Endothelial cell of umbilical vein (primary cell): ENCODE measurements around the gene AMDHD2. TPM values are rescaled to one million over a fixed set of nuclear protein-coding genes. Genes with fewer than 3 reads are reported as not detected.

Source experiments
- BruUV-seq: library from RNA; stranded (reverse); fragments of 400-500 nt; replicated peaks from 2 replicates; lab custom pipeline; 2021; lab: Mats Ljungman, UMichigan
- CTCF ChIA-PET: fragments of 300-600, 350-600 bp; sonication (Branson Sonifier 250); formaldehyde crosslinking; loops from one replicate; lab custom pipeline; 2021; ENCODE audit warnings: antibody characterized with exemption, inconsistent platforms; lab: Charles Lee
- POLR2A ChIA-PET: fragments of 300-600, 350-600 bp; sonication (Branson Sonifier 250); formaldehyde crosslinking; loops from one replicate; lab custom pipeline; 2021; ENCODE audit warnings: antibody characterized with exemption, inconsistent platforms; lab: Charles Lee
- DNase-seq: peaks from one replicate; pipeline ENCODE4 v3.0.0-alpha.2; 2011; ENCODE audit warnings: low read depth, low spot score
- FAIRE-seq: peaks from 2 replicates; lab custom pipeline; 2011; peaks lifted over from hg19 to GRCh38; lab: Jason Lieb, UNC
- H2AFZ ChIP-seq: 2 replicates; pipeline ENCODE4 v1.6.0; 2012; ENCODE audit warnings: low read depth, low read length, control low read depth, inconsistent platforms
- H3K27ac ChIP-seq: 2 replicates; pipeline ENCODE4 v1.5.1; 2011; ENCODE audit warnings: low read depth, mild to moderate bottlenecking, control low read depth, low read length, moderate library complexity; ENCODE audit not compliant: insufficient read depth
- H3K27me3 ChIP-seq, 2 experiments: 2 replicates each; pipeline versions ENCODE4 v1.6.0 to v1.6.1; 2011; ENCODE audit warnings: low read length in 2 of 2, mixed read lengths in 1 of 2; ENCODE audit not compliant: control insufficient read depth in 2 of 2, insufficient read depth in 2 of 2
- H3K36me3 ChIP-seq, 2 experiments: 2 replicates in 1 of 2; 3 replicates in 1 of 2; pipeline ENCODE4 v1.5.1; 2011; ENCODE audit warnings: low read length in 2 of 2, mild to moderate bottlenecking in 1 of 2, moderate library complexity in 1 of 2; ENCODE audit not compliant: control insufficient read depth in 2 of 2, insufficient read depth in 2 of 2; ENCODE audit errors: extremely low read depth in 1 of 2
- H3K4me1 ChIP-seq: 3 replicates; pipeline ENCODE4 v1.5.1; 2011; ENCODE audit warnings: mild to moderate bottlenecking, low read length; ENCODE audit not compliant: control insufficient read depth, insufficient read depth; ENCODE audit errors: extremely low read depth
- H3K4me2 ChIP-seq: 2 replicates; pipeline ENCODE4 v1.6.1; 2011; ENCODE audit warnings: low read length, control low read depth, mixed read lengths; ENCODE audit not compliant: insufficient read depth
- H3K4me3 ChIP-seq, 3 experiments: fragments of 200-600 bp in 1 of 3; sonication (generic), shearing (Covaris generic) in 1 of 3; replicated peaks in 1 of 3; 2 replicates each; pipeline ENCODE4 v1.5.1; 2011 to 2016; ENCODE audit warnings: control low read depth in 3 of 3, low read length in 3 of 3, mild to moderate bottlenecking in 2 of 3, inconsistent platforms in 1 of 3, low read depth in 1 of 3, moderate library complexity in 1 of 3; ENCODE audit not compliant: insufficient read depth in 1 of 3
- H3K79me2 ChIP-seq: 2 replicates; pipeline ENCODE4 v1.6.0; 2012; ENCODE audit warnings: low read length, inconsistent platforms; ENCODE audit not compliant: control insufficient read depth, insufficient read depth
- H3K9ac ChIP-seq: replicated peaks from 2 replicates; pipeline ENCODE3; 2011; ENCODE audit warnings: low read length, control low read depth; ENCODE audit not compliant: insufficient read depth; ENCODE audit errors: extremely low read depth
- H3K9me1 ChIP-seq: replicated peaks from 3 replicates; pipeline ENCODE4 v1.6.0; 2011; ENCODE audit warnings: mild to moderate bottlenecking, low read length; ENCODE audit not compliant: control insufficient read depth, insufficient read depth; ENCODE audit errors: extremely low read depth
- H3K9me3 ChIP-seq: replicated peaks from 2 replicates; pipeline ENCODE4 v1.5.1; 2012; ENCODE audit warnings: low read length, inconsistent platforms; ENCODE audit not compliant: control insufficient read depth, insufficient read depth
- H4K20me1 ChIP-seq: replicated peaks from 2 replicates; pipeline ENCODE3; 2011; ENCODE audit warnings: mild to moderate bottlenecking, low read length; ENCODE audit not compliant: control insufficient read depth, insufficient read depth; ENCODE audit errors: extremely low read depth
- EZH2 ChIP-seq: IDR thresholded peaks from 2 replicates; pipeline ENCODE4 v1.6.1; 2012; ENCODE audit warnings: borderline replicate concordance, low read depth, mild to moderate bottlenecking, moderate library complexity, low read length, inconsistent platforms; ENCODE audit not compliant: severe bottlenecking
- FOS ChIP-seq: IDR thresholded peaks from 2 replicates; pipeline ENCODE4 v1.6.1; 2011; ENCODE audit warnings: mild to moderate bottlenecking, low read length, moderate library complexity, borderline replicate concordance; ENCODE audit not compliant: insufficient read depth
- GATA2 ChIP-seq: IDR thresholded peaks from 2 replicates; pipeline ENCODE4 v1.7.0; 2011; ENCODE audit warnings: low read depth, mild to moderate bottlenecking, moderate library complexity, mixed read lengths, low read length; ENCODE audit not compliant: insufficient read length, insufficient read depth
- JUN ChIP-seq: IDR thresholded peaks from 2 replicates; pipeline ENCODE4 v1.6.1; 2011; ENCODE audit warnings: borderline replicate concordance, low read depth; ENCODE audit not compliant: insufficient read length, insufficient read depth
- MYC ChIP-seq: IDR thresholded peaks from one replicate; pipeline ENCODE4 v1.6.1; 2011; ENCODE audit warnings: mild to moderate bottlenecking, low read depth, low read length
- POLR2A ChIP-seq: IDR thresholded peaks from 2 replicates; pipeline ENCODE4 v1.6.1; 2012; ENCODE audit warnings: low read depth, mild to moderate bottlenecking, control low read depth, low read length
- POLR2AphosphoS5 ChIP-seq: IDR thresholded peaks from 2 replicates; pipeline ENCODE4 v1.6.1; 2012; ENCODE audit warnings: low read depth, mild to moderate bottlenecking, control low read depth, low read length, moderate library complexity; ENCODE audit not compliant: insufficient read depth
- dilution Hi-C: fragments of 300-500 bp; cut with MboI; formaldehyde crosslinking; loops from one replicate; pipeline ENCODE4 v1.15.0; 2019; ENCODE audit warnings: low sequenced_read_pairs; ENCODE audit not compliant: extremely low pct_ligation_motif_present
- intact Hi-C: fragments of 100-400 bp; cut with micrococcal nuclease; formaldehyde crosslinking; loops from one replicate; pipeline ENCODE4 v1.10.0; 2022
- polyA plus RNA-seq, 4 experiments: library from polyadenylated mRNA; depleted of rRNA in 3 of 4; stranded (reverse) in 3 of 4; unstranded in 1 of 4; fragments of >200 nt; gene quantifications; 2 replicates each; pipeline versions ENCODE4 v1.2.1 to v1.2.3, GENCODE V29; 2011 to 2012; ENCODE audit warnings: missing spikeins in 1 of 4
- total RNA-seq: library from RNA; stranded (reverse); gene quantifications from 2 replicates; pipeline ENCODE4 v1.2.3, GENCODE V29; 2021
- TF ChIP-seq, protein P1 (sequence below): IDR thresholded peaks from 2 replicates; pipeline ENCODE4 v1.6.1; 2011; ENCODE audit not compliant: insufficient read depth, insufficient read length
- TF ChIP-seq, protein P2 (sequence below), 2 donors: IDR thresholded peaks; 1 replicate in 1 of 2; 2 replicates in 1 of 2; pipeline ENCODE4 v1.5.1; 2011; ENCODE audit warnings: low read length in 2 of 2, mild to moderate bottlenecking in 2 of 2, moderate library complexity in 2 of 2, control low read depth in 1 of 2, inconsistent platforms in 1 of 2, low read depth in 1 of 2; ENCODE audit not compliant: insufficient read depth in 1 of 2; ENCODE audit errors: extremely low read depth in 1 of 2

The AMDHD2 gene
- total and polyA plus RNA-seq, 2 donors (not counting 3 experiments of a cell fraction or from before 2014, with no cell fraction given) = 39.4 to 59.5 TPM

DNA sequence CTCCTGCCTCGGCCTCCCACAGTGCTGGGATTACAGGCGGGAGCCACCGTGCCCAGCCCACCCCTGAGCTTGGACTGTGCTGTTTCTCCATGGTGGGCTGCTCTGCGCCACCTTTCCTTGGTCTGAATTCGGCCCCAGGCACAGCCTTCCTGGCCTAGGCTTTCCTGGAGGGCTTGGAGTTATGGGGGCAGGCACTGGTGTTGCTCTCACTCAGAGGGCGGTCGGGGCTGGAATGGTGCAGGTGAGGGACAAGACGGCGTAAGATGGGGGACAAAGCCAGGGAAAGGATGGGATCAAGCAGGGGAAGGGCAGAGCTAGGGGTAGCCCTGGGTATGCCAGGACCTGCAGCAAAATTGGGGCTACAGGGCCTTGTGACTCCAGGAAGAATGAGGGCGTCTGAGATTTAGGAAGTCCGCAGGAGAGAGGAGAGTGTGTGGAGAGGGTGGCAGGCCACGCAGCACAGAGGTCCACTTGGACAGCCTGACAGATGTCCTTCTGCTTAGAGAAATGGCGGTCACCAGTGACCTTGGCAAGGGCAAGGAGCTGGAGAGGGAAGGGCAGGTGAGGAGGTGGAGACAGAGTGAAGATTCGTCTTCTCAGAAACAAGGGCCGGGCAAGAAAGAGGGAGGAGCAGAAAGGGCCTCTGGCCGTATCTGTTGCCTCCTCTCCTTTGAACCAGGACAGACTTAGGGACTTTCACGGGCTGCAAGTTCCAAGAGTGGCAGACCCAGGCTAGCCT is 8.0 kb upstream of the AMDHD2 start:
- DNase-seq (no peak), FAIRE-seq (no peak)
- H3K9me1 ChIP-seq = no peaks in the 10 kb centered on the region
- intact Hi-C loops (loop anchor here (1.0 kb wide), 1 partner anchor 26 kb away; no protein-coding TSS in a partner anchor), dilution Hi-C loops (no loop called here)
- H3K4me2 ChIP-seq = no peak overlapping the region
- no peak overlapping the region for H3K9ac ChIP-seq
- no peak overlapping the region for H2AFZ ChIP-seq
- H4K20me1 ChIP-seq = peaks cover 2% of the 10 kb centered on the region
- H3K27me3 ChIP-seq = no peaks in the 10 kb centered on the region
- CTCF ChIA-PET = interaction anchor here (1.2 kb wide), 1 partner anchor 11 kb away, joined by 5 read pairs; no protein-coding TSS in a partner anchor
- BruUV-seq = no TSS peak
- H3K79me2 ChIP-seq = peaks cover 33% of the 10 kb centered on the region
- no peak overlapping the region for H3K27ac ChIP-seq
- POLR2A ChIA-PET = no interaction called here
- TF ChIP-seq POLR2A = no peak
- TF ChIP-seq POLR2AphosphoS5 = no peak
- TF ChIP-seq EZH2 = no peak
- TF ChIP-seq MYC = no peak
- TF ChIP-seq JUN = no peak
- no peak for TF ChIP-seq GATA2
- TF ChIP-seq, protein P1, sequence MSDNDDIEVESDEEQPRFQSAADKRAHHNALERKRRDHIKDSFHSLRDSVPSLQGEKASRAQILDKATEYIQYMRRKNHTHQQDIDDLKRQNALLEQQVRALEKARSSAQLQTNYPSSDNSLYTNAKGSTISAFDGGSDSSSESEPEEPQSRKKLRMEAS = no peak
- TF ChIP-seq FOS = no peak
- TF ChIP-seq, protein P2, sequence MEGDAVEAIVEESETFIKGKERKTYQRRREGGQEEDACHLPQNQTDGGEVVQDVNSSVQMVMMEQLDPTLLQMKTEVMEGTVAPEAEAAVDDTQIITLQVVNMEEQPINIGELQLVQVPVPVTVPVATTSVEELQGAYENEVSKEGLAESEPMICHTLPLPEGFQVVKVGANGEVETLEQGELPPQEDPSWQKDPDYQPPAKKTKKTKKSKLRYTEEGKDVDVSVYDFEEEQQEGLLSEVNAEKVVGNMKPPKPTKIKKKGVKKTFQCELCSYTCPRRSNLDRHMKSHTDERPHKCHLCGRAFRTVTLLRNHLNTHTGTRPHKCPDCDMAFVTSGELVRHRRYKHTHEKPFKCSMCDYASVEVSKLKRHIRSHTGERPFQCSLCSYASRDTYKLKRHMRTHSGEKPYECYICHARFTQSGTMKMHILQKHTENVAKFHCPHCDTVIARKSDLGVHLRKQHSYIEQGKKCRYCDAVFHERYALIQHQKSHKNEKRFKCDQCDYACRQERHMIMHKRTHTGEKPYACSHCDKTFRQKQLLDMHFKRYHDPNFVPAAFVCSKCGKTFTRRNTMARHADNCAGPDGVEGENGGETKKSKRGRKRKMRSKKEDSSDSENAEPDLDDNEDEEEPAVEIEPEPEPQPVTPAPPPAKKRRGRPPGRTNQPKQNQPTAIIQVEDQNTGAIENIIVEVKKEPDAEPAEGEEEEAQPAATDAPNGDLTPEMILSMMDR (IDR thresholded peaks at IDR 0.05; ENCODE audit: extremely low read depth in 1 of 2, insufficient read depth in 1 of 2, low read depth in 1 of 2, low read length in 2 of 2) = no peak
- H3K9me3 ChIP-seq = no peaks in the 10 kb centered on the region
- H3K4me3 ChIP-seq = no peak overlapping the region
- peaks cover 21% of the 10 kb centered on the region for H3K4me1 ChIP-seq
- no peaks in the 10 kb centered on the region for H3K36me3 ChIP-seq
